ENCODE measurements around the gene EIF6. TPM values are rescaled to one million over a fixed set of nuclear protein-coding genes. Genes with fewer than 3 reads are reported as not detected.
A peak's percentile ranks its signal among the peaks of the same experiment; 100 is the strongest.

EIF6 gene
- total and polyA plus RNA-seq, 2 donors (not counting 3 experiments of a cell fraction or from before 2014, with no cell fraction given): 153 to 286 TPM

GRCh38 chr20:35303382-35303734 is 18.8 kb upstream of the EIF6 start:
- Histone ChIP-seq H3K9me3 (replicated peaks; ENCODE audit: control insufficient read depth, insufficient read depth, low read length) (no peaks in the 10 kb centered on the region), H3K27me3 (ENCODE audit: control insufficient read depth in 2 of 2, insufficient read depth in 2 of 2, low read length in 2 of 2) (no peaks in the 10 kb centered on the region), H4K20me1 (replicated peaks; ENCODE audit: control insufficient read depth, extremely low read depth, insufficient read depth, low read length) (no peaks in the 10 kb centered on the region), H2AFZ (ENCODE audit: low read depth, low read length) (peak overlapping the region; percentile 17), H3K79me2 (ENCODE audit: control insufficient read depth, insufficient read depth, low read length) (no peaks in the 10 kb centered on the region), H3K4me1 (ENCODE audit: control insufficient read depth, extremely low read depth, insufficient read depth, low read length) (peaks cover 62% of the 10 kb centered on the region), H3K4me2 (ENCODE audit: insufficient read depth, low read length) (no peak overlapping the region), H3K27ac (ENCODE audit: insufficient read depth, low read depth, low read length) (no peak overlapping the region), H3K36me3 (ENCODE audit: control insufficient read depth in 2 of 2, extremely low read depth in 1 of 2, insufficient read depth in 2 of 2, low read length in 2 of 2) (no peaks in the 10 kb centered on the region), H3K9ac (replicated peaks; ENCODE audit: extremely low read depth, insufficient read depth, low read length) (no peak overlapping the region), H3K9me1 (replicated peaks; ENCODE audit: control insufficient read depth, extremely low read depth, insufficient read depth, low read length) (no peaks in the 10 kb centered on the region), H3K4me3 (replicated peaks in 1 of 3; ENCODE audit: insufficient read depth in 1 of 3, low read depth in 1 of 3, low read length in 3 of 3) (no peak overlapping the region)
- DNase-seq (ENCODE audit: low read depth, low spot score): no peak
- dilution Hi-C loops (cut with MboI; ENCODE audit: extremely low pct_ligation_motif_present, low sequenced_read_pairs): no loop called here
- TF ChIP-seq MAX (IDR thresholded peaks at IDR 0.05; ENCODE audit: insufficient read depth, insufficient read length): no peak
- TF ChIP-seq POLR2AphosphoS5 (IDR thresholded peaks at IDR 0.05; ENCODE audit: insufficient read depth, low read depth, low read length): no peak
- no peak for TF ChIP-seq MYC (IDR thresholded peaks at IDR 0.05; ENCODE audit: low read depth, low read length)
- BruUV-seq (replicated peaks): no TSS peak
- intact Hi-C loops (cut with micrococcal nuclease): no loop called here
- FAIRE-seq: no peak
- ChIA-PET CTCF (interaction anchor here (0.7 to 9.7 kb wide), 29 partner anchors 9 to 468 kb away, joined by 3 to 200 read pairs (median 6); partner anchors contain the start of genes CEP250, EIF6, FAM83C and GDF5), POLR2A (no interaction called here)

- no peak overlapping the region for H3K9ac ChIP-seq (replicated peaks; ENCODE audit: extremely low read depth, insufficient read depth, low read length)
- no peaks in the 10 kb centered on the region for H3K79me2 ChIP-seq (ENCODE audit: control insufficient read depth, insufficient read depth, low read length)
- dilution Hi-C loops (cut with MboI; ENCODE audit: extremely low pct_ligation_motif_present, low sequenced_read_pairs): no loop called here
- H3K27me3 ChIP-seq (ENCODE audit: control insufficient read depth in 2 of 2, insufficient read depth in 2 of 2, low read length in 2 of 2): no peaks in the 10 kb centered on the region
- H3K4me1 ChIP-seq (ENCODE audit: control insufficient read depth, extremely low read depth, insufficient read depth, low read length): peaks cover 55% of the 10 kb centered on the region
- intact Hi-C loops (cut with micrococcal nuclease): no loop called here
- POLR2A ChIA-PET: no interaction called here
- no peaks in the 10 kb centered on the region for H3K9me1 ChIP-seq (replicated peaks; ENCODE audit: control insufficient read depth, extremely low read depth, insufficient read depth, low read length)
- no peak overlapping the region for H3K4me3 ChIP-seq (replicated peaks in 1 of 3; ENCODE audit: insufficient read depth in 1 of 3, low read depth in 1 of 3, low read length in 3 of 3)
- no peak overlapping the region for H3K4me2 ChIP-seq (ENCODE audit: insufficient read depth, low read length)
- FAIRE-seq: peak; percentile 43
- H3K36me3 ChIP-seq (ENCODE audit: control insufficient read depth in 2 of 2, extremely low read depth in 1 of 2, insufficient read depth in 2 of 2, low read length in 2 of 2): no peaks in the 10 kb centered on the region
- no peak for DNase-seq (ENCODE audit: low read depth, low spot score)
- H4K20me1 ChIP-seq (replicated peaks; ENCODE audit: control insufficient read depth, extremely low read depth, insufficient read depth, low read length): no peaks in the 10 kb centered on the region
- H2AFZ ChIP-seq (ENCODE audit: low read depth, low read length): no peak overlapping the region
- H3K9me3 ChIP-seq (replicated peaks; ENCODE audit: control insufficient read depth, insufficient read depth, low read length): no peaks in the 10 kb centered on the region
- CTCF ChIA-PET: interaction anchor here (0.6 to 9.7 kb wide), 25 partner anchors 9 to 468 kb away, joined by 3 to 200 read pairs (median 6); partner anchors contain the start of genes CEP250, EIF6, FAM83C and GDF5
- no peak overlapping the region for H3K27ac ChIP-seq (ENCODE audit: insufficient read depth, low read depth, low read length)
- TF ChIP-seq FOS (IDR thresholded peaks at IDR 0.05; ENCODE audit: borderline replicate concordance, insufficient read depth, low read length) (peak; percentile 31), CTCF (IDR thresholded peaks at IDR 0.05; ENCODE audit: extremely low read depth in 1 of 2, insufficient read depth in 1 of 2, low read depth in 1 of 2, low read length in 2 of 2) (no peak), POLR2AphosphoS5 (IDR thresholded peaks at IDR 0.05; ENCODE audit: insufficient read depth, low read depth, low read length) (no peak), POLR2A (IDR thresholded peaks at IDR 0.05; ENCODE audit: low read depth, low read length) (no peak)
- no TSS peak for BruUV-seq (replicated peaks)
Observed at GRCh38 chr20:35302421-35303335, 18.1 kb upstream of the EIF6 start.

Measured in endothelial cell of umbilical vein (primary cell).